ENCODE results near the gene GGACT.

The GGACT gene

GRCh38 chr13:100523411-100523810, 65.2 kb downstream of the GGACT start:
- H3K4me3 ChIP-seq (ENCODE audit: control insufficient read depth, low read depth, low read length), result no peak overlapping the region
- no peak for DNase-seq (ENCODE audit: low read depth)
- TF ChIP-seq CTCF (IDR thresholded peaks at IDR 0.05; ENCODE audit: control insufficient read depth, insufficient read depth, low read depth, low read length, missing control alignments), result no peak

- no peak for DNase-seq (ENCODE audit: low read depth)
- H3K4me3 ChIP-seq (ENCODE audit: control insufficient read depth, low read depth, low read length), result no peak overlapping the region
- no peak for TF ChIP-seq CTCF (IDR thresholded peaks at IDR 0.05; ENCODE audit: control insufficient read depth, insufficient read depth, low read depth, low read length, missing control alignments)
Observed at GRCh38 chr13:100522618-100523309, 65.8 kb downstream of the GGACT start.

- DNase-seq (ENCODE audit: low read depth), result no peak
- TF ChIP-seq CTCF (IDR thresholded peaks at IDR 0.05; ENCODE audit: control insufficient read depth, insufficient read depth, low read depth, low read length, missing control alignments), result no peak
- no peak overlapping the region for H3K4me3 ChIP-seq (ENCODE audit: control insufficient read depth, low read depth, low read length)
Observed at GRCh38 chr13:100521851-100522617, 66.6 kb downstream of the GGACT start.

- no peak for TF ChIP-seq CTCF (IDR thresholded peaks at IDR 0.05; ENCODE audit: control insufficient read depth, insufficient read depth, low read depth, low read length, missing control alignments)
- no peak overlapping the region for H3K4me3 ChIP-seq (ENCODE audit: control insufficient read depth, low read depth, low read length)
- DNase-seq (ENCODE audit: low read depth), result no peak
Observed at GRCh38 chr13:100520936-100521850, 67.4 kb downstream of the GGACT start.

- no peak for DNase-seq (ENCODE audit: low read depth)
- no peak overlapping the region for H3K4me3 ChIP-seq (ENCODE audit: control insufficient read depth, low read depth, low read length)
- TF ChIP-seq CTCF (IDR thresholded peaks at IDR 0.05; ENCODE audit: control insufficient read depth, insufficient read depth, low read depth, low read length, missing control alignments), result no peak
Observed at GRCh38 chr13:100519626-100520025, 69.0 kb downstream of the GGACT start.

- DNase-seq (ENCODE audit: low read depth), result no peak
- no peak overlapping the region for H3K4me3 ChIP-seq (ENCODE audit: control insufficient read depth, low read depth, low read length)
- no peak for TF ChIP-seq CTCF (IDR thresholded peaks at IDR 0.05; ENCODE audit: control insufficient read depth, insufficient read depth, low read depth, low read length, missing control alignments)
Observed at GRCh38 chr13:100518394-100519062, 70.1 kb downstream of the GGACT start.
